Fibroblast of lung (primary cell): ENCODE data around the gene KIF17. TPM values are rescaled to one million over a fixed set of nuclear protein-coding genes. Genes with fewer than 3 reads are reported as not detected.

Source experiments
- DNase-seq, 2 donors: peaks; one replicate each; pipeline versions ENCODE4 v3.0.0 to v3.0.0-alpha.2; 2010; ENCODE audit warnings: low read depth in 2 of 2
- H2AFZ ChIP-seq: 2 replicates; pipeline ENCODE4 v1.5.1; 2012; ENCODE audit warnings: low read length, control low read depth, inconsistent platforms
- H3K27ac ChIP-seq: 2 replicates; pipeline ENCODE4 v1.5.1; 2011; ENCODE audit warnings: low read length, control low read depth; ENCODE audit not compliant: insufficient read depth
- H3K27me3 ChIP-seq: 2 replicates; pipeline ENCODE4 v1.5.1; 2011; ENCODE audit warnings: mild to moderate bottlenecking, low read length; ENCODE audit not compliant: control insufficient read depth, insufficient read depth
- H3K36me3 ChIP-seq: 2 replicates; pipeline ENCODE4 v1.5.1; 2011; ENCODE audit warnings: low read length; ENCODE audit not compliant: control insufficient read depth, insufficient read depth
- H3K4me1 ChIP-seq: 2 replicates; pipeline ENCODE4 v1.5.1; 2011; ENCODE audit warnings: low read length; ENCODE audit not compliant: control insufficient read depth, insufficient read depth; ENCODE audit errors: extremely low read depth
- H3K4me2 ChIP-seq: 2 replicates; pipeline ENCODE4 v1.5.1; 2011; ENCODE audit warnings: low read length, control low read depth; ENCODE audit not compliant: insufficient read depth; ENCODE audit errors: extremely low read depth
- H3K4me3 ChIP-seq, 4 experiments: fragments of 200-600 bp in 1 of 4; sonication (generic) in 1 of 4; replicated peaks in 1 of 4; 2 replicates each; pipeline ENCODE4 v1.5.1; 2011 to 2016; ENCODE audit warnings: low read length in 4 of 4, low read depth in 3 of 4, mild to moderate bottlenecking in 3 of 4, control low read depth in 2 of 4, inconsistent platforms in 1 of 4, mixed read lengths in 1 of 4; ENCODE audit not compliant: insufficient read depth in 1 of 4; ENCODE audit errors: control extremely low read depth in 1 of 4
- H3K79me2 ChIP-seq: 2 replicates; pipeline ENCODE4 v1.5.1; 2012; ENCODE audit warnings: mild to moderate bottlenecking, low read length, inconsistent platforms; ENCODE audit not compliant: control insufficient read depth, insufficient read depth
- H3K9ac ChIP-seq: 2 replicates; pipeline ENCODE4 v1.5.1; 2011; ENCODE audit warnings: mild to moderate bottlenecking, low read length, control low read depth; ENCODE audit not compliant: insufficient read depth
- H3K9me3 ChIP-seq: 2 replicates; pipeline ENCODE4 v1.5.1; 2012; ENCODE audit warnings: low read depth, low read length; ENCODE audit not compliant: control insufficient read depth, insufficient read depth
- H4K20me1 ChIP-seq: 2 replicates; pipeline ENCODE4 v1.5.1; 2011; ENCODE audit warnings: low read length; ENCODE audit not compliant: control insufficient read depth, insufficient read depth; ENCODE audit errors: extremely low read depth
- EZH2 ChIP-seq: IDR thresholded peaks from 2 replicates; pipeline ENCODE4 v1.5.1; 2012; ENCODE audit warnings: low read length, control low read depth, mild to moderate bottlenecking; ENCODE audit errors: missing control alignments
- polyA plus RNA-seq, 2 donors: library from polyadenylated mRNA; depleted of rRNA in 1 of 2; stranded (reverse) in 1 of 2; unstranded in 1 of 2; fragments of >200 nt; gene quantifications; 2 replicates each; pipeline ENCODE4 v1.2.1, GENCODE V29; 2011 to 2012; ENCODE audit warnings: missing spikeins in 1 of 2
- total RNA-seq: library from RNA; depleted of rRNA; stranded (reverse); fragments of >200 nt; gene quantifications from 2 replicates; pipeline ENCODE4 v1.2.1, GENCODE V29; 2014
- TF ChIP-seq, protein P1 (sequence below), 2 donors: IDR thresholded peaks in 1 of 2; conservative IDR thresholded peaks in 1 of 2; 1 replicate in 1 of 2; 2 replicates in 1 of 2; pipeline ENCODE4 v1.5.1; 2011 to 2012; ENCODE audit warnings: low read length in 2 of 2, control low read depth in 1 of 2, inconsistent platforms in 1 of 2, low read depth in 1 of 2, mild to moderate bottlenecking in 1 of 2

KIF17 gene
- total and polyA plus RNA-seq, 2 donors (not counting 1 experiment from before 2014, with no cell fraction given) = 1.8 to 3.0 TPM

- TF ChIP-seq, protein P1, sequence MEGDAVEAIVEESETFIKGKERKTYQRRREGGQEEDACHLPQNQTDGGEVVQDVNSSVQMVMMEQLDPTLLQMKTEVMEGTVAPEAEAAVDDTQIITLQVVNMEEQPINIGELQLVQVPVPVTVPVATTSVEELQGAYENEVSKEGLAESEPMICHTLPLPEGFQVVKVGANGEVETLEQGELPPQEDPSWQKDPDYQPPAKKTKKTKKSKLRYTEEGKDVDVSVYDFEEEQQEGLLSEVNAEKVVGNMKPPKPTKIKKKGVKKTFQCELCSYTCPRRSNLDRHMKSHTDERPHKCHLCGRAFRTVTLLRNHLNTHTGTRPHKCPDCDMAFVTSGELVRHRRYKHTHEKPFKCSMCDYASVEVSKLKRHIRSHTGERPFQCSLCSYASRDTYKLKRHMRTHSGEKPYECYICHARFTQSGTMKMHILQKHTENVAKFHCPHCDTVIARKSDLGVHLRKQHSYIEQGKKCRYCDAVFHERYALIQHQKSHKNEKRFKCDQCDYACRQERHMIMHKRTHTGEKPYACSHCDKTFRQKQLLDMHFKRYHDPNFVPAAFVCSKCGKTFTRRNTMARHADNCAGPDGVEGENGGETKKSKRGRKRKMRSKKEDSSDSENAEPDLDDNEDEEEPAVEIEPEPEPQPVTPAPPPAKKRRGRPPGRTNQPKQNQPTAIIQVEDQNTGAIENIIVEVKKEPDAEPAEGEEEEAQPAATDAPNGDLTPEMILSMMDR (conservative IDR thresholded peaks at IDR 0.05 in 1 of 2, IDR thresholded peaks at IDR 0.05 in 1 of 2; ENCODE audit: low read depth in 1 of 2, low read length in 2 of 2) = peak in 1 of 2 donors; percentile 14
- TF ChIP-seq EZH2 = no peak
- Histone ChIP-seq H3K36me3 (peaks cover 1% of the 10 kb centered on the region), H3K4me2 (no peak overlapping the region), H4K20me1 (no peaks in the 10 kb centered on the region), H3K27me3 (no peaks in the 10 kb centered on the region), H3K9ac (no peak overlapping the region), H3K79me2 (no peaks in the 10 kb centered on the region), H3K4me1 (peaks cover 8% of the 10 kb centered on the region), H2AFZ (no peak overlapping the region), H3K27ac (no peak overlapping the region), H3K9me3 (no peaks in the 10 kb centered on the region), H3K4me3 (no peak overlapping the region)
- DNase-seq = no peak
Observed at GRCh38 chr1:20727746-20728316, 10.0 kb upstream of the KIF17 start.

DNA sequence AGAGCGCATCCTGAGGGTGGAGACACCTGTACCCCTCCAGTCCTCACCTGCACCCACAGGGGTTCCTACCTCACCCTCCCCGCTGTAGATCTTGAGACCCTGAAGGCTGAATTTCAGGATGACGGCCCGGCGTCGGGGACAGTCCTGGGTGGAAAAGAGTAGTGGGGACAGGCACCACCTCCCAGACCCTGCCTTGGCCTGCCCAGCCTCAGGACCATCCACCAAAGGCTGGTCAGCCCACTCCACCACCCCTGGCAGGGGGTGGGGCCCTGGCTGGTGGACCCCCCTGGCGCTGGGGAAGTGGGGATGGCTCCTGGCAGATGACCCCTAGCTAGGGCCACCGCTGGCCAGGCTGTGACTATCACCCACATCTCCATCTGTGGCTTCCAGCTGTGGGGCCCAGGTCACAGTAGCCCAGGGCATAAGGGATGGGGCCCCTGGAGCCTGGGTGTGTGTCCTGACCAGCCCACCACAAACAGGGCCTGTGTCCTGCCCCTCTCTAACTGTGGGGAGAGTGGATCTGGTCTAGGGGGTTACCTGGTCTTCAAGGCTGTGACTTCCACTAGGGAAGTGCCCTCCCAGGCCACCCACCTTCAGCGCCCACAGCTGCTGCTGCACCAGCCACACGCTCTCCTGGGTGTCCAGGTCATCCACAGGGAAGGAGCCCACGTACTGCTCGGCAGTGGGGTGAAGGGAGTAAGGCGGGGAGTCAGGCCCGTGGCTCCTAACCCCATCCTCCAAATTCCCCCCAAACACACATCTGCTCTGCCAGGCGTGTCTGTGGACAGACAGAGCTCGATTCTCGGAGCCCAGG, 9.3 kb upstream of the KIF17 start:
- H2AFZ ChIP-seq = no peak overlapping the region

More for the DNA sequence above, 9.3 kb upstream of the KIF17 start:
- H3K4me3 ChIP-seq = no peak overlapping the region
- no peaks in the 10 kb centered on the region for H4K20me1 ChIP-seq
- no peak for DNase-seq
- H3K27ac ChIP-seq = no peak overlapping the region
- no peaks in the 10 kb centered on the region for H3K9me3 ChIP-seq
- peaks cover 1% of the 10 kb centered on the region for H3K36me3 ChIP-seq
- no peaks in the 10 kb centered on the region for H3K79me2 ChIP-seq
- H3K27me3 ChIP-seq = no peaks in the 10 kb centered on the region
- no peak for TF ChIP-seq EZH2
- TF ChIP-seq, protein P1 (conservative IDR thresholded peaks at IDR 0.05 in 1 of 2, IDR thresholded peaks at IDR 0.05 in 1 of 2; ENCODE audit: low read depth in 1 of 2, low read length in 2 of 2) = no peak
- H3K4me1 ChIP-seq = peaks cover 6% of the 10 kb centered on the region
- H3K9ac ChIP-seq = no peak overlapping the region
- no peak overlapping the region for H3K4me2 ChIP-seq
